ENCODE results near the gene IPO8.

Gene IPO8

DNA sequence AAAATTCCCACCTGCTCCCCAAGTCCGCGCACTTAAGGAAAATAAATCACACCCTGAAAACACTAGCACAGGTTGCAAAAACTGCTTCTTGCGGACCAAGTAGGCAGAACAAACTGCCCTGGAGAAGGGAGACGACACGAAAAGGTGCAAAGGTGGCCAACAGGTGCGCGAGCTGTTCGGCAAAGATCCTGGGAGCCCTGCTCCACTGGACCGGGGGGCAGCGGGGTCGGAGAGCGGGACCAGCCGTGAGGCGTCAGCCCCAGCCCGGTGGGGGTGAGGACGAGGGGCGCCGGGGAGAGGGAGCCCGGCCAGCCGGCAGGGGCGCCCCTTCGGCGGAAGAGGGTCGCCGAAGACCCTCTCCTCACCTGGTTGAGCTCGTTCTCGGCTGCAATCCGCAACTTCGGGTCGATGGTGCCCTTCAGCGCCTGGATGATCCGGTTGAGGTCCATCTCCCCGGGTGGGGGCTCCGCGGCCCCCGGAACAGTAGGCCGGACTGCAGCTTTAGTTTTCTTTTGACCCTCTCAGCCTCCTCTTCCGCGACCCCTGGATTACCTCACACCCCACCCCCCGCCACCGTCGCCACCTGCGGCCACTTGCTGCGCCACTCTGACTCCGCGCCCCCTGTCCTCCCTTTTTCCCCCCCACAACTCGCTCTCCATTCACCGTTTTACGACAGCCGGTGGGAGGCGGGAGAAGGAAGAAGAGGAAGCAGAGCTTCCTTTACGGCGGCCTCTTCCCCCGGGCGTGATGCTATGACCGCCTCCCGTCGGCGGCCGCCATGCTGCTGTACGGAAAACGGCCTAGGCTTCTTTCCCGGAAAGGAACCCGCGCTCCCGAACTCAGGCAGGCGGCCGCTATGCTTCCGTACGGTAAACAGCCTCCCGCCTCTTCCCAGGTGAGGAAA, at the start of gene IPO8:
Gene IPO8, minus strand, starts transcription at position 671 of the 904 bp plus-strand sequence. Its CDS starts 222 bp downstream, at position 449.
- Histone ChIP-seq H3K36me3 (ENCODE audit: control insufficient read depth, insufficient read depth, low read length, severe bottlenecking) (no peaks in the 10 kb centered on the region), H3K9ac (ENCODE audit: low read length) (peak within 1 kb of the TSS; percentile 95), H3K4me1 (ENCODE audit: control insufficient read depth, insufficient read depth, low read length) (peaks cover 45% of the 10 kb centered on the region), H3K4me3 (ENCODE audit: low read length) (peak within 1 kb of the TSS; percentile 100), H3K27me3 (replicated peaks; ENCODE audit: control insufficient read depth, insufficient read depth, low read length) (no peaks in the 10 kb centered on the region), H3K9me3 (ENCODE audit: control insufficient read depth, low read length) (no peaks in the 10 kb centered on the region)
- peak; percentile 94 for DNase-seq (ENCODE audit: low read depth)

DNA sequence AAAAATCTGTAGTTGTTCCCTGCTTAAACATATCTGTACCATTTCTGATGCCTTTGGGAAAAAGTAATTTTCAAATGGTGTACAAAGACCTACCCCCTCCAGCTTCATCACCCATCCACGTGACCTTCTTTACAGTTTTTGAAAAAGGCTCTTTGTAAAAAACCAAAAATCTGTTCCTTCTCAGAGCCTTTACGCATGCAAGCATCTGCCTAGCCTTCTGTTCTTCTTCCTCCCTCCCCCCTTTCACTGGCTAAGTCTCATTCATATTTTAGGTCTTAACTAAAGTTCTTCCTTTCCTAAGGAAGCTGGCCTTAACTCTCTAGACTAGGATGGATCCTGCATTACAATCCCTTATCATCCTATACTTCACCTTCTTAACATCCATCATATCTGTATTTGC, 48.7 kb upstream of the IPO8 start:
- H3K27me3 ChIP-seq (replicated peaks; ENCODE audit: control insufficient read depth, insufficient read depth, low read length): no peaks in the 10 kb centered on the region
- no peaks in the 10 kb centered on the region for H3K9me3 ChIP-seq (ENCODE audit: control insufficient read depth, low read length)
- H3K36me3 ChIP-seq (ENCODE audit: control insufficient read depth, insufficient read depth, low read length, severe bottlenecking): peaks cover 17% of the 10 kb centered on the region
- no peak overlapping the region for H3K4me3 ChIP-seq (ENCODE audit: low read length)
- no peaks in the 10 kb centered on the region for H3K4me1 ChIP-seq (ENCODE audit: control insufficient read depth, insufficient read depth, low read length)
- H3K9ac ChIP-seq (ENCODE audit: low read length): no peak overlapping the region
- DNase-seq (ENCODE audit: low read depth): no peak

DNA sequence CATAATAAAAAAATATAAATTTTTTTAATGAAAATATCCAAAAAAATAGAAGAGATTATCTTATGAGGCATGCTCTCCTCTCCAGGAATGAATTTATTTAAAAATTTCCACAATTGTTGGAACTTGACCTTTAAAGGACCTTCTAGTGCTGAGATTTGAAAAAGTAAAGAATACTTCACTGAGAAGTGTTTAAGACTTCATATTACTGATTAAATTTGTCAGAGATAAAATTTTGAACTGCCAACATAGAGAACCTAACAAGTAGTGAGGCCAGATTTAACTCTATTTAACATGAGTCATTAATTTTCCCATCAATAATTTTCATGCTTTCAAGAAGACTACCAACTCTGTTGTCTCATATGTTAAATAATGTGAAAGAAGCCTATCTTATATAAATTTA, 44.6 kb upstream of the IPO8 start:
- DNase-seq (ENCODE audit: low read depth): no peak
- Histone ChIP-seq H3K36me3 (ENCODE audit: control insufficient read depth, insufficient read depth, low read length, severe bottlenecking) (peaks cover 16% of the 10 kb centered on the region), H3K9me3 (ENCODE audit: control insufficient read depth, low read length) (no peaks in the 10 kb centered on the region), H3K4me3 (ENCODE audit: low read length) (no peak overlapping the region), H3K27me3 (replicated peaks; ENCODE audit: control insufficient read depth, insufficient read depth, low read length) (no peaks in the 10 kb centered on the region), H3K4me1 (ENCODE audit: control insufficient read depth, insufficient read depth, low read length) (no peaks in the 10 kb centered on the region), H3K9ac (ENCODE audit: low read length) (no peak overlapping the region)

GRCh38 chr12:30739020-30739419, 43.4 kb upstream of the IPO8 start:
- no peaks in the 10 kb centered on the region for H3K9me3 ChIP-seq (ENCODE audit: control insufficient read depth, low read length)
- no peak for DNase-seq (ENCODE audit: low read depth)
- peaks cover 22% of the 10 kb centered on the region for H3K36me3 ChIP-seq (ENCODE audit: control insufficient read depth, insufficient read depth, low read length, severe bottlenecking)

DNA sequence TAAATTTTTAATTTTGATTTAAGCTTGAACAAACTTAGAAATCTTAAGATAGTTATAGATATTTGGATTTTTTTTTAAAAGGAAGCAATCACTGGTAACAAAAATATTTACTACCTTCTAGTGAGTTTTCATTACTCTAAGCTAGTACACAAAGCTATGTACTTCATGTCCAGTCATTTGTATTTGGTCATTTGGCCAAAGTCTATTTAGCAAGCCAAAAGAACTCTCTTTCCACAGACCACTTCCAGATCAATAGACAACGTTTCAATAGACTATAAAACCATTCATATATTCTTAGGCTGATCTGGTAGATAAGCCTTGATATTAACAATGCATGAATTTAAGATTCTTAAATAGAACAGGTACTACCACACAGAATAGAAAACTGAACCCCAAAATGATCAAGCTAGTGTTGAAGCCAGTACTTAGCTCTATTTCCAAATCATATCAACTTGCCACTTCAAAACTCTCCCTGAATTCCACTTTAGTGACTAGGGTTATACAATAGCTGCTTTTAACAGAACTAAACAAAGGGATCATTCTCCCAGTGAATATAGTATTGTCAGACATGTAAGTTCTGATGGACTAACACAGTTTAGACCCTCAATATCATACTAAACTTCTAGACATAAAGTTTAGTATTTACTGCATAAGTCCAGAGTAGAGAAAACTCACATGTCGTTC, 37.4 kb upstream of the IPO8 start:
- no peaks in the 10 kb centered on the region for H3K27me3 ChIP-seq (replicated peaks; ENCODE audit: control insufficient read depth, insufficient read depth, low read length)
- no peaks in the 10 kb centered on the region for H3K9me3 ChIP-seq (ENCODE audit: control insufficient read depth, low read length)
- H3K4me1 ChIP-seq (ENCODE audit: control insufficient read depth, insufficient read depth, low read length): no peaks in the 10 kb centered on the region
- H3K4me3 ChIP-seq (ENCODE audit: low read length): no peak overlapping the region
- DNase-seq (ENCODE audit: low read depth): no peak
- H3K9ac ChIP-seq (ENCODE audit: low read length): no peak overlapping the region
- H3K36me3 ChIP-seq (ENCODE audit: control insufficient read depth, insufficient read depth, low read length, severe bottlenecking): peaks cover 31% of the 10 kb centered on the region

More at GRCh38 chr12:30739020-30739419, 43.4 kb upstream of the IPO8 start:
- H3K9ac ChIP-seq (ENCODE audit: low read length): no peak overlapping the region
- H3K4me3 ChIP-seq (ENCODE audit: low read length): no peak overlapping the region
- no peaks in the 10 kb centered on the region for H3K4me1 ChIP-seq (ENCODE audit: control insufficient read depth, insufficient read depth, low read length)
- H3K27me3 ChIP-seq (replicated peaks; ENCODE audit: control insufficient read depth, insufficient read depth, low read length): no peaks in the 10 kb centered on the region

- H3K4me3 ChIP-seq (ENCODE audit: low read length): no peak overlapping the region
- peaks cover 31% of the 10 kb centered on the region for H3K36me3 ChIP-seq (ENCODE audit: control insufficient read depth, insufficient read depth, low read length, severe bottlenecking)
- no peak overlapping the region for H3K9ac ChIP-seq (ENCODE audit: low read length)
- H3K9me3 ChIP-seq (ENCODE audit: control insufficient read depth, low read length): no peaks in the 10 kb centered on the region
- H3K27me3 ChIP-seq (replicated peaks; ENCODE audit: control insufficient read depth, insufficient read depth, low read length): no peaks in the 10 kb centered on the region
- DNase-seq (ENCODE audit: low read depth): no peak
- H3K4me1 ChIP-seq (ENCODE audit: control insufficient read depth, insufficient read depth, low read length): peaks cover 13% of the 10 kb centered on the region
Measured at GRCh38 chr12:30730011-30730410, 34.3 kb upstream of the IPO8 start.

GRCh38 chr12:30729547-30729946, 33.9 kb upstream of the IPO8 start:
- no peak overlapping the region for H3K4me3 ChIP-seq (ENCODE audit: low read length)
- no peaks in the 10 kb centered on the region for H3K27me3 ChIP-seq (replicated peaks; ENCODE audit: control insufficient read depth, insufficient read depth, low read length)
- H3K36me3 ChIP-seq (ENCODE audit: control insufficient read depth, insufficient read depth, low read length, severe bottlenecking): peaks cover 26% of the 10 kb centered on the region
- H3K4me1 ChIP-seq (ENCODE audit: control insufficient read depth, insufficient read depth, low read length): peaks cover 13% of the 10 kb centered on the region
- H3K9ac ChIP-seq (ENCODE audit: low read length): no peak overlapping the region
- DNase-seq (ENCODE audit: low read depth): no peak
- no peaks in the 10 kb centered on the region for H3K9me3 ChIP-seq (ENCODE audit: control insufficient read depth, low read length)

DNA sequence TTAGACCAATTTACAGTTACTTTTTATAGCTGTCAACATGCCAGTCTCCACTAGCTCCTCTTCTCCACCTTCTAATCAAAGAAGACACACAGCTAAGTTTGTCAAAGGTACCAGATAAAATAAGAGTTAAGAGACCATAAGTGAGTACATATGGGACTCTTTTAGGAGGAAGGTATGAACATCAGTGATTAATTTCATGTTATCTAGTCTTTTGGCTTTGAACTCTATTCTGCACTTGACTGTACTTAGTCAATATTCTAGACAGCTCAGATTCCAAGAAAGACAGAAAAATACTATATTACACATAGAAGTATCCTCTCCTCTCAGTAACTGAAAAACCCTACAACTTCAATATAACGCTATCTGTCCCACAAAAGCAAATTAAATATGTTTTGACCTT, 31.0 kb upstream of the IPO8 start:
- Histone ChIP-seq H3K27me3 (replicated peaks; ENCODE audit: control insufficient read depth, insufficient read depth, low read length) (no peaks in the 10 kb centered on the region), H3K4me1 (ENCODE audit: control insufficient read depth, insufficient read depth, low read length) (peaks cover 13% of the 10 kb centered on the region), H3K36me3 (ENCODE audit: control insufficient read depth, insufficient read depth, low read length, severe bottlenecking) (peaks cover 31% of the 10 kb centered on the region), H3K9me3 (ENCODE audit: control insufficient read depth, low read length) (no peaks in the 10 kb centered on the region), H3K4me3 (ENCODE audit: low read length) (no peak overlapping the region), H3K9ac (ENCODE audit: low read length) (no peak overlapping the region)
- no peak for DNase-seq (ENCODE audit: low read depth)

GRCh38 chr12:30725739-30726138, 30.1 kb upstream of the IPO8 start:
- Histone ChIP-seq H3K36me3 (ENCODE audit: control insufficient read depth, insufficient read depth, low read length, severe bottlenecking) (peaks cover 39% of the 10 kb centered on the region), H3K4me3 (ENCODE audit: low read length) (peak overlapping the region; percentile 32), H3K9me3 (ENCODE audit: control insufficient read depth, low read length) (no peaks in the 10 kb centered on the region), H3K4me1 (ENCODE audit: control insufficient read depth, insufficient read depth, low read length) (peaks cover 13% of the 10 kb centered on the region), H3K9ac (ENCODE audit: low read length) (peak overlapping the region; percentile 53), H3K27me3 (replicated peaks; ENCODE audit: control insufficient read depth, insufficient read depth, low read length) (no peaks in the 10 kb centered on the region)
- DNase-seq (ENCODE audit: low read depth): peak; percentile 82

GRCh38 chr12:30719060-30719459, 23.4 kb upstream of the IPO8 start:
- no peak overlapping the region for H3K4me3 ChIP-seq (ENCODE audit: low read length)
- DNase-seq (ENCODE audit: low read depth): peak; percentile 84
- H3K9me3 ChIP-seq (ENCODE audit: control insufficient read depth, low read length): no peaks in the 10 kb centered on the region
- peaks cover 53% of the 10 kb centered on the region for H3K36me3 ChIP-seq (ENCODE audit: control insufficient read depth, insufficient read depth, low read length, severe bottlenecking)
- no peaks in the 10 kb centered on the region for H3K27me3 ChIP-seq (replicated peaks; ENCODE audit: control insufficient read depth, insufficient read depth, low read length)
- H3K9ac ChIP-seq (ENCODE audit: low read length): no peak overlapping the region
- peaks cover 11% of the 10 kb centered on the region for H3K4me1 ChIP-seq (ENCODE audit: control insufficient read depth, insufficient read depth, low read length)

- Histone ChIP-seq H3K4me3 (ENCODE audit: low read length) (no peak overlapping the region), H3K36me3 (ENCODE audit: control insufficient read depth, insufficient read depth, low read length, severe bottlenecking) (peaks cover 37% of the 10 kb centered on the region), H3K27me3 (replicated peaks; ENCODE audit: control insufficient read depth, insufficient read depth, low read length) (no peaks in the 10 kb centered on the region), H3K9me3 (ENCODE audit: control insufficient read depth, low read length) (no peaks in the 10 kb centered on the region), H3K9ac (ENCODE audit: low read length) (no peak overlapping the region), H3K4me1 (ENCODE audit: control insufficient read depth, insufficient read depth, low read length) (no peaks in the 10 kb centered on the region)
- no peak for DNase-seq (ENCODE audit: low read depth)
Measured at GRCh38 chr12:30707613-30708342, 12.1 kb upstream of the IPO8 start.

All from adipocyte (in vitro differentiated cells).